Psoas muscle (tissue), 8 donors: ENCODE measurements around the gene DDX41. TPM values are rescaled to one million over a fixed set of nuclear protein-coding genes. Genes with fewer than 3 reads are reported as not detected.

Experiments used
- ATAC-seq, 4 donors: fragments of 200-7000 bp; cut with Tn5 transposase; one replicate each; pipeline ENCODE4 v1.9.1; 2020; ENCODE audit warnings: moderate library complexity in 3 of 4, mild to moderate bottlenecking in 2 of 4
- DNase-seq, 2 donors: peaks; one replicate each; pipeline ENCODE4 v3.0.0-alpha.2; 2020
- H3K27ac ChIP-seq: fragments of 200-600 bp; one replicate; pipeline ENCODE4 v1.8.0; 2022
- H3K27me3 ChIP-seq, 3 donors: fragments of 200-600 bp in 1 of 3; one replicate each; pipeline versions ENCODE4 v1.6.1 to v1.8.0; 2013 to 2022; ENCODE audit warnings: low read length in 2 of 3, mild to moderate bottlenecking in 2 of 3, moderate library complexity in 1 of 3; ENCODE audit not compliant: insufficient read depth in 3 of 3
- H3K36me3 ChIP-seq, 2 donors: fragments of 200-600 bp in 1 of 2; one replicate each; pipeline versions ENCODE4 v1.6.1 to v1.8.0; 2013 to 2022; ENCODE audit warnings: low read depth in 1 of 2, mild to moderate bottlenecking in 1 of 2, moderate library complexity in 1 of 2; ENCODE audit not compliant: insufficient read depth in 1 of 2
- H3K4me1 ChIP-seq: fragments of 200-600 bp; one replicate; pipeline ENCODE4 v1.8.0; 2022
- H3K4me3 ChIP-seq: fragments of 200-600 bp; one replicate; pipeline ENCODE4 v1.8.0; 2022; ENCODE audit warnings: mild to moderate bottlenecking
- H3K9me3 ChIP-seq: fragments of 200-600 bp; one replicate; pipeline ENCODE4 v1.8.0; 2022
- WGBS, 3 donors: extraction: QIAGEN DNeasy Blood & Tissue Kit; methylation state at CpG; one replicate each; pipeline versions ENCODE4 v1.1.6 to v1.1.7; 2013; 5-methylcytosine and 5-hydroxymethylcytosine counted together
- intact Hi-C, 2 donors: fragments of 100-400 bp; cut with DNase I; formaldehyde crosslinking; loops; one replicate each; pipeline versions ENCODE4 v1.11.0 to v1.14.2; 2022
- polyA plus RNA-seq, 3 donors: library from polyadenylated mRNA; stranded (reverse); fragments of 200-250 nt; gene quantifications; one replicate each; pipeline ENCODE4 v1.2.3, GENCODE V29; 2013
- total RNA-seq, 4 donors: library from RNA; stranded (reverse); fragmentation: NEBNext Ultra II Directional in 2 of 4; extraction: Animal tissue kit (Norgen Biotek cat#: 25700) in 2 of 4; gene quantifications; one replicate each; pipeline versions ENCODE4 v1.2.1 to v1.2.4, GENCODE V29; 2021 to 2023
- TF ChIP-seq, protein P1 (sequence below): fragments of 200-600 bp; IDR thresholded peaks from one replicate; pipeline ENCODE4 v1.8.0; 2022; ENCODE audit warnings: antibody characterized with exemption
- donor health status: healthy with polysubstance abuse.
- donor health status: DM: no; HTN: no; CAD: no; lungs with moderate emphysema.
- donor health status: Bipolar disorder and iron deficiency.
- donor health status: healthy.
- donor health status: DM: yes; HTN: yes; CAD: no.
- donor health status: DM: no; HTN: no; CAD: no.
- donor health status: DM: no; HTN: no; CAD: no.
- donor health status: DM: yes; HTN: yes; CAD: no.

DDX41 gene
- total and polyA plus RNA-seq, 7 donors = 37.2 to 71.6 (median 41.0) TPM

DNA sequence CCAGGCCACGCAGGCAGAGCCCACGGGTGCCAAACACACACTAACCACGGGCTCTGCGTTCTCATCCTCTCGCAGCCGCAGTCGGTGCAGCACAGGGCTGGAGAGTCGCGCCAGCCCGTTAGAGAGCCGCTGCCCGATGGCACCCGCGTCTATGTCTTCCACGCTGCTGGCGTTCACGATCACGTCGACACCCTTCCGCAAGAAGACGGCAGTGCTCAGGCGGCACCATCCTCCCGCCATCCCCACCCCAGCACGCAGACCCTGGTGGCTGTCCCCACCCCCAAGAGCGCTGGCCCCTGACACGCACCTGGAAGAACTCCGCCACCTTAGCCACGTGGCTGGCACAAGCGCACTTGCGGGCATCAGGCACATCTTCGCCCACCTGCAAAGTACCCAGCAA is 49.3 kb downstream of the DDX41 start:
- intact Hi-C loops = no loop called here
- 95 to 96% (median 96%) methylated on average over 31 of the region's 31 CpGs for WGBS, 3 donors
- H3K27ac ChIP-seq = no peak overlapping the region
- no peaks in the 10 kb centered on the region for H3K27me3 ChIP-seq
- no peaks in the 10 kb centered on the region for H3K9me3 ChIP-seq
- TF ChIP-seq, protein P1, sequence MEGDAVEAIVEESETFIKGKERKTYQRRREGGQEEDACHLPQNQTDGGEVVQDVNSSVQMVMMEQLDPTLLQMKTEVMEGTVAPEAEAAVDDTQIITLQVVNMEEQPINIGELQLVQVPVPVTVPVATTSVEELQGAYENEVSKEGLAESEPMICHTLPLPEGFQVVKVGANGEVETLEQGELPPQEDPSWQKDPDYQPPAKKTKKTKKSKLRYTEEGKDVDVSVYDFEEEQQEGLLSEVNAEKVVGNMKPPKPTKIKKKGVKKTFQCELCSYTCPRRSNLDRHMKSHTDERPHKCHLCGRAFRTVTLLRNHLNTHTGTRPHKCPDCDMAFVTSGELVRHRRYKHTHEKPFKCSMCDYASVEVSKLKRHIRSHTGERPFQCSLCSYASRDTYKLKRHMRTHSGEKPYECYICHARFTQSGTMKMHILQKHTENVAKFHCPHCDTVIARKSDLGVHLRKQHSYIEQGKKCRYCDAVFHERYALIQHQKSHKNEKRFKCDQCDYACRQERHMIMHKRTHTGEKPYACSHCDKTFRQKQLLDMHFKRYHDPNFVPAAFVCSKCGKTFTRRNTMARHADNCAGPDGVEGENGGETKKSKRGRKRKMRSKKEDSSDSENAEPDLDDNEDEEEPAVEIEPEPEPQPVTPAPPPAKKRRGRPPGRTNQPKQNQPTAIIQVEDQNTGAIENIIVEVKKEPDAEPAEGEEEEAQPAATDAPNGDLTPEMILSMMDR = no peak
- ATAC-seq (no peak), DNase-seq (no peak)
- H3K36me3 ChIP-seq = peaks cover 0 to 19% of the 10 kb centered on the region in 2 donors
- H3K4me3 ChIP-seq = no peak overlapping the region
- H3K4me1 ChIP-seq = peaks cover 5% of the 10 kb centered on the region

DNA sequence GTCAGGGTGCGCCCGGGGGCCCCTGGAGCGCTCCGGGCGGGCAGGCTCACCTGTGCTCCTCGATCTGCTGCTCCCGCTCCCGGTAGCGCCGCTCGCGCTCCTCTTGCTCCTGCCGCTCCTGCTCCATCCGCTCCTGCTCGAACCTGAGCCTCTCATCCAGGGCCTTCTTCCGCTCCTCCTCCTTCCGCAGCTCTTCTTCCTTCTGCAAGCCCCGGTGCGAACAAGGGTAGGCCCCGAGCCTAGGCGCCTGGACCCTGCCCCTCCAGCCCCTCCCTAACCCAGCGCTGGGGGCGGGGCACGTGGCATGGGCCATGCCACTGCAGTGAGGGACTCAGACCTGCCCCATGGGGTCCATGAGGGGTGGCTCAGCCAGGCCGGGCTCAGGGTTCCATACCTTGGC is 49.9 kb downstream of the DDX41 start:
- intact Hi-C loops = no loop called here
- no peak for DNase-seq
- Histone ChIP-seq H3K4me1 (no peaks in the 10 kb centered on the region), H3K4me3 (no peak overlapping the region), H3K9me3 (no peaks in the 10 kb centered on the region), H3K27ac (no peak overlapping the region), H3K27me3 (no peaks in the 10 kb centered on the region), H3K36me3 (peaks cover 0 to 19% of the 10 kb centered on the region in 2 donors)
- 89 to 94% (median 89%) methylated on average over 23 to 25 of the region's 25 CpGs for WGBS, 3 donors
- TF ChIP-seq, protein P1 = no peak
- ATAC-seq = no peak

DNA sequence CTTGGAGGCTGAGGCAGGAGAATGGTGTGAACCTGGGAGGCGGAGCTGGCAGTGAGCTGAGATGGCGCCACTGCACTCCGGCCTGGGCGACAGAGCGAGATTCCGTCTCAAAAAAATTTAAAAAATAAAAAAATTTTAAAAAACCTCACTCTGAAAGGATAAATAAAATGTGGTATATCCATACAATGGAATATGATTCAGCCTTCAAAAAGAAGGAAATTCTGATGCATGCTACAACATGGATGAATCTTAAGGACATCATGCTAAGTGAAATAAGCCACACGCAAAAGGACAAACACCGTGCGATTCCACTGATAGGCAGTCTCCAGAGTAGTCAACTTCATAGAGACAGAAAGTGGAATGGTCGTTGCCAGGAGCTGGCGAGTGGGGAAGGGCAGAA is 51.7 kb downstream of the DDX41 start:
- no peak overlapping the region for H3K4me3 ChIP-seq
- H3K27ac ChIP-seq = no peak overlapping the region
- no peaks in the 10 kb centered on the region for H3K9me3 ChIP-seq
- intact Hi-C loops = no loop called here
- DNase-seq (no peak), ATAC-seq (no peak)
- H3K27me3 ChIP-seq = no peaks in the 10 kb centered on the region
- 93 to 99% (median 99%) methylated on average over 11 of the region's 11 CpGs for WGBS, 3 donors
- H3K4me1 ChIP-seq = no peaks in the 10 kb centered on the region
- TF ChIP-seq, protein P1 = no peak
- H3K36me3 ChIP-seq = peaks cover 0 to 19% of the 10 kb centered on the region in 2 donors

DNA sequence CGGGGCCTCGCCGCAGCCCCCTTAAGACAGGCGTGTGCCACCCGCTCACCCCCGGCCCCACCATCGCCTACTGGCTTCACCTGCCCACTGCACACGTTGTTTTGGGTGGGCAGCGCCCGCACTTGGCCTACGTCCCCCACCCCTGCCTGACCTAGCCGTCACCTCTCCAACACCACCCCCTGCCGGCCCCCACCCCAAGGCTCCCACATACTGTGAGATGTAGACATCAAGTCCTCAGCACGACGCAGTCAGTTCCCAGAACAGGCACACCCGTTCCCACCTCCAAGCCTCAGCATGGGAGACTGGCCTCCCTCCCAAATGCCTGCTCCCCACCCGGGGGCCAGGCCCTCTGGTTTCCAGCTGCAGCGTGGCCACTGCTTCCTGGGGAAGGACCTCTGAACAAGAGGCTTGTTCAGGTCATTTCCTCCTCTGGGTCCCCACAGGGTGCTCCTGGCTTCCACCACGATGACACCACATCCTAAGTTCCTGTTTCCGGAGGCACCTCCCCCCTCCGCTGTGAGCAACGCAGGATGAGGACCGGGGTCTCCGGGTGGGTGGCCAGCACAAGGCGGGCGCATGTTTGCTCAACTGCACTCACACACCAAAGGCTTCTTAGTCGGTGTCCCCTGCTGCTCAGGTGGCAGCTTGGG is 54.6 kb downstream of the DDX41 start:
- WGBS, 3 donors = 73 to 76% (median 75%) methylated on average over 27 of the region's 27 CpGs
- DNase-seq (peak in 1 of 2 donors; percentile 74), ATAC-seq (peak in 2 of 4 donors; percentile 21 to 24)
- H3K4me1 ChIP-seq = peaks cover 3% of the 10 kb centered on the region
- H3K27me3 ChIP-seq = no peaks in the 10 kb centered on the region
- H3K27ac ChIP-seq = peak overlapping the region; percentile 32
- H3K4me3 ChIP-seq = peak overlapping the region; percentile 28
- TF ChIP-seq, protein P1 = no peak
- intact Hi-C loops = no loop called here
- peaks cover 0 to 23% of the 10 kb centered on the region in 2 donors for H3K36me3 ChIP-seq
- no peaks in the 10 kb centered on the region for H3K9me3 ChIP-seq

Other genes with a start within 250 kb of the DDX41 start
- 10 to 100 TPM; 14.9 to 21.1 (median 20.1) TPM for gene RAB24, start 213.2 kb downstream of the DDX41 start, total RNA-seq
- 10 to 100 TPM; 29.4 to 38.2 (median 37.4) TPM for gene RAB24, start 213.2 kb downstream of the DDX41 start, polyA plus RNA-seq
- 10 to 100 TPM; 19.9 to 66.8 (median 44.3) TPM for gene PRELID1, start 213.2 kb downstream of the DDX41 start, total RNA-seq
- 100 to 1,000 TPM in 1 of 3 donors, 10 to 100 TPM in 2; 44.3 to 201 (median 56.8) TPM for gene PRELID1, start 213.2 kb downstream of the DDX41 start, polyA plus RNA-seq
- gene MXD3, start 205.1 kb downstream of the DDX41 start, total RNA-seq = 1 to 10 TPM; 2.3 to 4.2 (median 2.8) TPM
- 1 to 10 TPM in 2 of 3 donors, under 1 TPM in 1; 0.80 to 2.1 (median 1.3) TPM for gene MXD3, start 205.1 kb downstream of the DDX41 start, polyA plus RNA-seq
- gene LMAN2, start 165.3 kb downstream of the DDX41 start, total RNA-seq = 10 to 100 TPM; 28.7 to 55.8 (median 43.1) TPM
- 100 to 1,000 TPM; 103 to 193 (median 162) TPM for gene LMAN2, start 165.3 kb downstream of the DDX41 start, polyA plus RNA-seq
- 10 to 100 TPM in 3 of 4 donors, 1 to 10 TPM in 1; 5.5 to 23.2 (median 10.5) TPM for gene RGS14, start 159.0 kb downstream of the DDX41 start, total RNA-seq
- gene RGS14, start 159.0 kb downstream of the DDX41 start, polyA plus RNA-seq = 10 to 100 TPM in 1 of 3 donors, 1 to 10 TPM in 2; 3.6 to 10.0 (median 6.7) TPM
- not detected for gene SLC34A1, start 132.5 kb downstream of the DDX41 start, total RNA-seq
- gene SLC34A1, start 132.5 kb downstream of the DDX41 start, polyA plus RNA-seq = not detected
- gene PFN3, start 116.3 kb downstream of the DDX41 start, total RNA-seq = not detected
- gene PFN3, start 116.3 kb downstream of the DDX41 start, polyA plus RNA-seq = not detected
- under 1 TPM in 1 of 4 donors, not detected in 3; 0.40 TPM for gene F12, start 107.4 kb downstream of the DDX41 start, total RNA-seq
- under 1 TPM; 0.06 to 0.81 (median 0.09) TPM for gene F12, start 107.4 kb downstream of the DDX41 start, polyA plus RNA-seq
- gene GRK6, start 90.3 kb downstream of the DDX41 start, total RNA-seq = 10 to 100 TPM; 15.8 to 22.6 (median 19.1) TPM
- gene GRK6, start 90.3 kb downstream of the DDX41 start, polyA plus RNA-seq = 10 to 100 TPM; 12.3 to 14.6 (median 13.2) TPM
- 1 to 10 TPM in 3 of 4 donors, under 1 TPM in 1; 0.88 to 2.6 (median 1.8) TPM for gene PRR7, start 70.1 kb downstream of the DDX41 start, total RNA-seq
- gene PRR7, start 70.1 kb downstream of the DDX41 start, polyA plus RNA-seq = 1 to 10 TPM in 1 of 3 donors, under 1 TPM in 2; 0.39 to 3.8 (median 0.48) TPM
- 10 to 100 TPM; 17.7 to 28.4 (median 24.3) TPM for gene DBN1, start 43.3 kb downstream of the DDX41 start, total RNA-seq
- 10 to 100 TPM in 2 of 3 donors, 1 to 10 TPM in 1; 8.1 to 20.8 (median 20.1) TPM for gene DBN1, start 43.3 kb downstream of the DDX41 start, polyA plus RNA-seq
- 100 to 1,000 TPM; 134 to 221 (median 161) TPM for gene PDLIM7, start 19.4 kb downstream of the DDX41 start, total RNA-seq
- 100 to 1,000 TPM; 174 to 254 (median 221) TPM for gene PDLIM7, start 19.4 kb downstream of the DDX41 start, polyA plus RNA-seq
- gene DOK3, start 7.1 kb downstream of the DDX41 start, total RNA-seq = 1 to 10 TPM; 2.4 to 5.4 (median 3.1) TPM
- gene DOK3, start 7.1 kb downstream of the DDX41 start, polyA plus RNA-seq = 1 to 10 TPM in 2 of 3 donors, under 1 TPM in 1; 0.44 to 5.0 (median 3.8) TPM
- 10 to 100 TPM; 27.2 to 36.7 (median 30.3) TPM for gene FAM193B, start 37.6 kb upstream of the DDX41 start, total RNA-seq
- gene FAM193B, start 37.6 kb upstream of the DDX41 start, polyA plus RNA-seq = 10 to 100 TPM; 26.9 to 31.2 (median 27.0) TPM
- 10 to 100 TPM; 47.5 to 71.9 (median 56.7) TPM for gene TMED9, start 75.2 kb upstream of the DDX41 start, total RNA-seq
- gene TMED9, start 75.2 kb upstream of the DDX41 start, polyA plus RNA-seq = 100 to 1,000 TPM in 2 of 3 donors, 10 to 100 TPM in 1; 78.3 to 185 (median 115) TPM
- 10 to 100 TPM; 12.7 to 18.5 (median 14.1) TPM for gene B4GALT7, start 83.2 kb upstream of the DDX41 start, total RNA-seq
- gene B4GALT7, start 83.2 kb upstream of the DDX41 start, polyA plus RNA-seq = 10 to 100 TPM; 13.0 to 23.1 (median 15.1) TPM